Tibial nerve (tissue), 4 donors: ENCODE results near the gene NMNAT1.

ENCODE experiments used
- EP300 ChIP-seq, 2 donors: sonication (generic); formaldehyde crosslinking; IDR thresholded peaks; one replicate each; pipeline ENCODE4 v1.6.1; 2017; ENCODE audit warnings: antibody characterized with exemption in 2 of 2, mild to moderate bottlenecking in 1 of 2
- POLR2A ChIP-seq, 2 donors: fragments of 450-650 bp; IDR thresholded peaks; one replicate each; pipeline ENCODE4 v1.6.1; 2017; ENCODE audit warnings: antibody characterized with exemption in 2 of 2, mild to moderate bottlenecking in 2 of 2, moderate library complexity in 2 of 2
- TF ChIP-seq, protein P1 (sequence below), 5 experiments: fragments of 200-600 bp in 3 of 5; fragments of 450-650 bp in 2 of 5; sonication (generic) in 3 of 5; IDR thresholded peaks; one replicate each; pipeline ENCODE4 v1.5.1; 2016 to 2019; ENCODE audit warnings: antibody characterized with exemption in 5 of 5, mild to moderate bottlenecking in 3 of 5, moderate library complexity in 2 of 5

DNA sequence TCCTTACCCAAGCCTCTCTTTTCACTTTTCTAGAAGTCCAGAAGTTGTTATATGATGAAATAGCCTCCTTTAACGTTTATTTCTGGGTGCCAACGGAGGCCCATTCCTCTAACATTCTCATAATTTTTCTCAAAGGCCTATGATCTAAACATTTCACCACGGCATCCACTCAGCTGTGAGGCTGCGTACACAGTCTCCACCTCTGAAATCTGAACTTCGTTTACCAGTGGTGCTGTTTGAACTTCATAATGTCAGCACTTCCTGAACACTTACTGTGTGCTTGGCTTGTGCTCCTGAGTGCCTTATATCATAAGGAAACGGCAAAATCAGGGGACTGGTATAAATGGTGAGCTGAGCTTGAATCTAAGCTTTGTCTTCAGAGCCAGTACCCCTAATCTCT is 41.7 kb downstream of the NMNAT1 start:
- no peak for TF ChIP-seq POLR2A (IDR thresholded peaks at IDR 0.05)
- no peak for TF ChIP-seq EP300 (IDR thresholded peaks at IDR 0.05)
- TF ChIP-seq, protein P1, sequence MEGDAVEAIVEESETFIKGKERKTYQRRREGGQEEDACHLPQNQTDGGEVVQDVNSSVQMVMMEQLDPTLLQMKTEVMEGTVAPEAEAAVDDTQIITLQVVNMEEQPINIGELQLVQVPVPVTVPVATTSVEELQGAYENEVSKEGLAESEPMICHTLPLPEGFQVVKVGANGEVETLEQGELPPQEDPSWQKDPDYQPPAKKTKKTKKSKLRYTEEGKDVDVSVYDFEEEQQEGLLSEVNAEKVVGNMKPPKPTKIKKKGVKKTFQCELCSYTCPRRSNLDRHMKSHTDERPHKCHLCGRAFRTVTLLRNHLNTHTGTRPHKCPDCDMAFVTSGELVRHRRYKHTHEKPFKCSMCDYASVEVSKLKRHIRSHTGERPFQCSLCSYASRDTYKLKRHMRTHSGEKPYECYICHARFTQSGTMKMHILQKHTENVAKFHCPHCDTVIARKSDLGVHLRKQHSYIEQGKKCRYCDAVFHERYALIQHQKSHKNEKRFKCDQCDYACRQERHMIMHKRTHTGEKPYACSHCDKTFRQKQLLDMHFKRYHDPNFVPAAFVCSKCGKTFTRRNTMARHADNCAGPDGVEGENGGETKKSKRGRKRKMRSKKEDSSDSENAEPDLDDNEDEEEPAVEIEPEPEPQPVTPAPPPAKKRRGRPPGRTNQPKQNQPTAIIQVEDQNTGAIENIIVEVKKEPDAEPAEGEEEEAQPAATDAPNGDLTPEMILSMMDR (IDR thresholded peaks at IDR 0.05), result no peak
